CD14-positive monocyte (primary cell): ENCODE measurements around the gene NDUFB10. TPM values are rescaled to one million over a fixed set of nuclear protein-coding genes. Genes with fewer than 3 reads are reported as not detected.

ENCODE experiments used
- DNase-seq, 3 donors: peaks; one replicate each; pipeline ENCODE4 v3.0.0-alpha.2; 2011 to 2022
- H2AFZ ChIP-seq: 2 replicates; pipeline ENCODE4 v1.6.0; 2012; ENCODE audit warnings: mild to moderate bottlenecking, low read depth, low read length, inconsistent platforms; ENCODE audit not compliant: insufficient read depth, poor library complexity, severe bottlenecking
- H3K27ac ChIP-seq, 2 donors: 1 replicate in 1 of 2; 2 replicates in 1 of 2; pipeline ENCODE4 v1.5.1; 2012 to 2013; ENCODE audit warnings: low read length in 2 of 2, control low read depth in 1 of 2, inconsistent platforms in 1 of 2, low read depth in 1 of 2, mild to moderate bottlenecking in 1 of 2
- H3K27me3 ChIP-seq, 2 donors: one replicate each; pipeline versions ENCODE4 v1.6.0 to v1.6.1; 2011 to 2013; ENCODE audit warnings: low read length in 2 of 2; ENCODE audit not compliant: control insufficient read depth in 2 of 2, insufficient read depth in 2 of 2
- H3K36me3 ChIP-seq, 2 donors: replicated peaks in 1 of 2; 1 replicate in 1 of 2; 2 replicates in 1 of 2; pipeline versions ENCODE4 v1.5.1 to v1.6.1; 2012 to 2013; ENCODE audit warnings: low read length in 2 of 2, control low read depth in 1 of 2, inconsistent platforms in 1 of 2, mild to moderate bottlenecking in 1 of 2; ENCODE audit not compliant: insufficient read depth in 2 of 2, control insufficient read depth in 1 of 2
- H3K4me1 ChIP-seq, 2 donors: 1 replicate in 1 of 2; 2 replicates in 1 of 2; pipeline versions ENCODE4 v1.5.1 to v1.6.1; 2012 to 2013; ENCODE audit warnings: low read length in 2 of 2, control low read depth in 1 of 2, inconsistent platforms in 1 of 2, mild to moderate bottlenecking in 1 of 2, moderate library complexity in 1 of 2; ENCODE audit not compliant: insufficient read depth in 2 of 2, control insufficient read depth in 1 of 2
- H3K4me2 ChIP-seq: replicated peaks from 2 replicates; pipeline ENCODE3; 2012; ENCODE audit warnings: low read length, moderate library complexity, mild to moderate bottlenecking; ENCODE audit not compliant: poor library complexity, severe bottlenecking; ENCODE audit errors: extremely low read depth
- H3K4me3 ChIP-seq, 3 experiments: fragments of 200-600 bp in 1 of 3; sonication (generic) in 1 of 3; replicated peaks in 1 of 3; 1 replicate in 2 of 3; 2 replicates in 1 of 3; pipeline ENCODE4 v1.5.1; 2011 to 2013; ENCODE audit warnings: low read length in 3 of 3, mild to moderate bottlenecking in 3 of 3, control low read depth in 2 of 3, low read depth in 2 of 3, inconsistent platforms in 1 of 3, moderate library complexity in 1 of 3
- H3K79me2 ChIP-seq: 2 replicates; pipeline ENCODE4 v1.6.0; 2012; ENCODE audit warnings: mild to moderate bottlenecking, control low read depth, inconsistent platforms, low read length, moderate library complexity; ENCODE audit not compliant: insufficient read depth
- H3K9ac ChIP-seq: 2 replicates; pipeline ENCODE4 v1.6.0; 2017; ENCODE audit warnings: low read length, mild to moderate bottlenecking; ENCODE audit not compliant: insufficient read depth, poor library complexity, severe bottlenecking
- H3K9me3 ChIP-seq, 2 donors: replicated peaks in 1 of 2; 1 replicate in 1 of 2; 2 replicates in 1 of 2; pipeline versions ENCODE4 v1.5.1 to v1.6.1; 2012 to 2013; ENCODE audit warnings: low read length in 2 of 2, control low read depth in 1 of 2; ENCODE audit not compliant: control insufficient read depth in 1 of 2, insufficient read depth in 1 of 2
- H4K20me1 ChIP-seq: 2 replicates; pipeline ENCODE4 v1.6.0; 2012; ENCODE audit warnings: mild to moderate bottlenecking, low read length, control low read depth, moderate library complexity; ENCODE audit not compliant: insufficient read depth
- H3K27ac Mint-ChIP-seq, 7 donors: one replicate each; pipeline ENCODE4 v1.8.0; 2020; ENCODE audit warnings: mild to moderate bottlenecking in 7 of 7, mixed read lengths in 7 of 7, moderate library complexity in 6 of 7, inconsistent platforms in 2 of 7
- H3K27me3 Mint-ChIP-seq, 3 donors: one replicate each; pipeline ENCODE4 v1.8.0; 2021 to 2022; ENCODE audit warnings: low read depth in 3 of 3, mild to moderate bottlenecking in 3 of 3, mixed read lengths in 3 of 3, moderate library complexity in 3 of 3, inconsistent platforms in 1 of 3
- H3K36me3 Mint-ChIP-seq, 2 donors: one replicate each; pipeline ENCODE4 v1.8.0; 2020; ENCODE audit warnings: mixed read lengths in 2 of 2, inconsistent platforms in 1 of 2, mild to moderate bottlenecking in 1 of 2
- H3K4me1 Mint-ChIP-seq: one replicate; pipeline ENCODE4 v1.8.0; 2020; ENCODE audit warnings: mild to moderate bottlenecking, mixed read lengths
- H3K4me3 Mint-ChIP-seq, 2 donors: one replicate each; pipeline ENCODE4 v1.8.0; 2020; ENCODE audit warnings: mild to moderate bottlenecking in 2 of 2, mixed read lengths in 2 of 2, moderate library complexity in 1 of 2
- H3K9me3 Mint-ChIP-seq, 7 donors: one replicate each; pipeline ENCODE4 v1.8.0; 2020 to 2022; ENCODE audit warnings: mixed read lengths in 7 of 7, mild to moderate bottlenecking in 6 of 7, moderate library complexity in 6 of 7, inconsistent platforms in 2 of 7
- WGBS: methylation state at CpG from one replicate; pipeline ENCODE4 v1.1.5; 2013; ENCODE audit warnings: missing lambda C conversion rate; ENCODE audit not compliant: insufficient coverage; 5-methylcytosine and 5-hydroxymethylcytosine counted together
- intact Hi-C, 2 donors: fragments of 100-400 bp; cut with micrococcal nuclease; formaldehyde crosslinking; loops; one replicate each; pipeline versions ENCODE4 v1.15.0 to v1.15.1; 2023
- polyA plus RNA-seq, 3 donors: library from polyadenylated mRNA; depleted of rRNA in 1 of 3; unstranded in 2 of 3; stranded (reverse) in 1 of 3; fragments of 300-500 nt in 2 of 3; fragments of >200 nt in 1 of 3; fragmentation: Illumina TruSeq in 2 of 3; gene quantifications; 1 replicate in 2 of 3; 2 replicates in 1 of 3; pipeline ENCODE4 v1.2.3, GENCODE V29; 2012 to 2021
- TF ChIP-seq, protein P1 (sequence below): fragments of 200-600 bp; IDR thresholded peaks from one replicate; pipeline ENCODE4 v1.8.0; 2022; ENCODE audit warnings: antibody characterized with exemption, mild to moderate bottlenecking

NDUFB10 gene
- polyA plus RNA-seq, 3 donors: 121 to 215 (median 186) TPM

DNA sequence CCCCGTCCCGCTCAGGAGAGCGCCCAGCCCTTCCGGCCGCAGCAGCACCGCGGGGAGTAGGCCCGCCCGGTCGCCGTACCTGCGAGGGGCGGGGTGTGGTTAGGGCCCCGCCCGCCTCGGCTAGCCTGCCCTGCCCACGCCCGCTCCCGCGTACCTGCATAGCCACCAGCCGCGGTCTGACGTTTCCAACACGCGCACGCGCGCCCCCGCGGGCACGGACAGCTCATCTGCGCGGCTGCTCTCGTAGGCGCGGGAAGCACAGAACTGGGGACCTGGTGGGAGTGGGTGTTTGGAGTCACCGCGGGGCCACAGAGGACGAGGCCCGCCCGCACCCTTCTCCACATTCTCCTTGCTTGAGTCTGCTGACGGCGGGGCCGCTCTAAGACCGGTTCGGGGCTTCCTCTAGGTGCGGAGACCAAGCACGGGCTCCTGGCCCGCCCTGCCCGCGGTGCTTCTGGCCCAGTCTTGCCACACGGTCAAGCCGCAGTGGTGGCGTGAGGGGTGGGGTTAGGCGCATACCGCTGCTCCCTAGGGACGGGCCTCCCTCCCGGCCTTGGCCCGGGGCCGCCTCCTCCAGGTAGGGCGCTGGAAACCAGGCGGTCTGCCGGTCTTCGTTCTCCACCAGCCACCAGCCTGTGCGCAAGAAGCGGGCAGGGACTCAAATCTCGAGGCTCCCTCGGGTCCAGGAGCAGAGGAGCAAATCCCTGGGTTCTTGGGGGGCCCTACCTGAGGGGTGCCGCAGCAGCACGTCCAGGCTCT, 20.1 kb downstream of the NDUFB10 start:
- intact Hi-C loops: no loop called here
- no peak for DNase-seq
- Histone ChIP-seq H3K36me3 (peaks cover 41 to 43% of the 10 kb centered on the region in 2 donors), H3K4me3 (no peak overlapping the region), H3K4me2 (no peak overlapping the region), H3K9me3 (peaks cover 0 to 17% of the 10 kb centered on the region in 2 donors), H3K27me3 (peaks cover 30 to 48% of the 10 kb centered on the region in 2 donors), H3K9ac (no peak overlapping the region), H4K20me1 (peaks cover 4% of the 10 kb centered on the region), H3K79me2 (no peaks in the 10 kb centered on the region), H2AFZ (no peak overlapping the region), H3K27ac (no peak overlapping the region), H3K4me1 (peaks cover 9 to 17% of the 10 kb centered on the region in 2 donors)
- Mint-ChIP-seq H3K27me3 (peaks cover 46 to 63% (median 49%) of the 10 kb centered on the region in 3 donors), H3K9me3 (peaks cover 0 to 12% (median 5%) of the 10 kb centered on the region in 7 donors), H3K4me1 (peaks cover 6% of the 10 kb centered on the region), H3K4me3 (peak overlapping the region in 1 of 2 donors; percentile 53), H3K36me3 (peaks cover 45 to 48% of the 10 kb centered on the region in 2 donors), H3K27ac (no peak overlapping the region)
- TF ChIP-seq, protein P1, sequence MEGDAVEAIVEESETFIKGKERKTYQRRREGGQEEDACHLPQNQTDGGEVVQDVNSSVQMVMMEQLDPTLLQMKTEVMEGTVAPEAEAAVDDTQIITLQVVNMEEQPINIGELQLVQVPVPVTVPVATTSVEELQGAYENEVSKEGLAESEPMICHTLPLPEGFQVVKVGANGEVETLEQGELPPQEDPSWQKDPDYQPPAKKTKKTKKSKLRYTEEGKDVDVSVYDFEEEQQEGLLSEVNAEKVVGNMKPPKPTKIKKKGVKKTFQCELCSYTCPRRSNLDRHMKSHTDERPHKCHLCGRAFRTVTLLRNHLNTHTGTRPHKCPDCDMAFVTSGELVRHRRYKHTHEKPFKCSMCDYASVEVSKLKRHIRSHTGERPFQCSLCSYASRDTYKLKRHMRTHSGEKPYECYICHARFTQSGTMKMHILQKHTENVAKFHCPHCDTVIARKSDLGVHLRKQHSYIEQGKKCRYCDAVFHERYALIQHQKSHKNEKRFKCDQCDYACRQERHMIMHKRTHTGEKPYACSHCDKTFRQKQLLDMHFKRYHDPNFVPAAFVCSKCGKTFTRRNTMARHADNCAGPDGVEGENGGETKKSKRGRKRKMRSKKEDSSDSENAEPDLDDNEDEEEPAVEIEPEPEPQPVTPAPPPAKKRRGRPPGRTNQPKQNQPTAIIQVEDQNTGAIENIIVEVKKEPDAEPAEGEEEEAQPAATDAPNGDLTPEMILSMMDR: no peak
- 28% methylated on average over 42 of the region's 70 CpGs for WGBS

DNA sequence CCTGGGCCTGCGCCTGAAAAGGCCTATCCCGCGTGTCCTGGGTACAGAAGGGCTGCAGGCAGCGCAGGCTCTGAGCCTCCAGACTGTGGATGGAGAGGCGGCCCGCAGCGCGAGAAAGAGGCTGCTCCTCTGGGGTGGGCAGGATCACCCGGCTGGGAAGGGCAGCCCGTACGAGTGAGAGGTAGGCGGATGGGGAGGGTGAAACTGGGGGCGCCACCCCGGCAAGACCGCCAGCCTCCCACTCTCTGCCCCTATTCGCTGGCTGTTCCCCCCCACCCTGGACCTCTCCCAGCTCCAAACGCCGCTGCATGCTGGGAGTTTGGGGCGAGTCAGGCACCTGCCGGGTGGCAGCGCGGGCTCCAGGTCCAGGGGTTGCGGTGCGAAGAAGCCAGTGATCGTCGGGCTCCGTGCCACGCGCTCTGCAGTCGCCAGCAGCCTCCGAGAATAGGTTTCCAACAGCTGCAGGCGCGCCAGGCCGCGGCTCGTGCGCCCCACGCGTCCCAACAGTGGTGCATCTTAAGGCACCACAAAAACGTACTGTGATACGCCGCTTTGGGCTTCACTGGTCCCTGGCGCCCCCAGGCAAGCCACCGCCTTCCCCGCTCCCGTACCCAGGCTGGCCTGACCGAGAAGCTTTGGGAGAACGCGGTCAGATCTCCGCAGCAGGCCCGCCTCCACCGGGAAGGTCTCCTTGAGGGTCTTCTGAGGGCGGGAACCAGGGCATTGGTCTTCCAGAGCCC, 20.9 kb downstream of the NDUFB10 start:
- H3K36me3 Mint-ChIP-seq: peaks cover 37 to 43% of the 10 kb centered on the region in 2 donors
- peak overlapping the region in 1 of 2 donors; percentile 89 for H3K4me3 Mint-ChIP-seq
- DNase-seq: no peak
- Histone ChIP-seq H3K4me3 (no peak overlapping the region), H3K4me1 (peaks cover 17 to 24% of the 10 kb centered on the region in 2 donors), H3K9me3 (peaks cover 0 to 17% of the 10 kb centered on the region in 2 donors), H3K9ac (no peak overlapping the region), H2AFZ (no peak overlapping the region), H3K36me3 (peaks cover 33 to 36% of the 10 kb centered on the region in 2 donors), H3K4me2 (no peak overlapping the region), H4K20me1 (peaks cover 8% of the 10 kb centered on the region), H3K27ac (no peak overlapping the region), H3K27me3 (peaks cover 30 to 48% of the 10 kb centered on the region in 2 donors), H3K79me2 (no peaks in the 10 kb centered on the region)
- H3K9me3 Mint-ChIP-seq: peaks cover 0 to 12% (median 5%) of the 10 kb centered on the region in 7 donors
- H3K4me1 Mint-ChIP-seq: peaks cover 14% of the 10 kb centered on the region
- no peak overlapping the region for H3K27ac Mint-ChIP-seq
- 8% methylated on average over 44 of the region's 53 CpGs for WGBS
- TF ChIP-seq, protein P1: no peak
- peaks cover 46 to 63% (median 52%) of the 10 kb centered on the region in 3 donors for H3K27me3 Mint-ChIP-seq
- intact Hi-C loops: no loop called here
